Right hindlimb (tissue), 1 donor: ENCODE data around the gene TTR.

Experiments used
- DNase-seq: peaks from one replicate; pipeline ENCODE4 v3.0.0-alpha.2; 2018

The TTR gene

GRCh38 chr18:31617031-31617717 is 25.5 kb downstream of the TTR start:
- DNase-seq, result no peak

GRCh38 chr18:31618801-31619200 is 27.1 kb downstream of the TTR start:
- no peak for DNase-seq

GRCh38 chr18:31619291-31619690 is 27.6 kb downstream of the TTR start:
- no peak for DNase-seq

GRCh38 chr18:31624892-31625640 is 33.4 kb downstream of the TTR start:
- DNase-seq, result no peak

GRCh38 chr18:31626409-31626808 is 34.7 kb downstream of the TTR start:
- no peak for DNase-seq

GRCh38 chr18:31630549-31630948 is 38.9 kb downstream of the TTR start:
- no peak for DNase-seq

- DNase-seq, result no peak
These were observed 39.8 kb downstream of the TTR start for GRCh38 chr18:31631526-31631925.

- DNase-seq, result no peak
These were observed 40.7 kb downstream of the TTR start for GRCh38 chr18:31632356-31632755.

- no peak for DNase-seq
These were observed 42.0 kb downstream of the TTR start for GRCh38 chr18:31633392-31634330.

GRCh38 chr18:31634331-31634713 is 42.6 kb downstream of the TTR start:
- DNase-seq, result no peak

GRCh38 chr18:31636387-31636786 is 44.7 kb downstream of the TTR start:
- DNase-seq, result no peak

- DNase-seq, result no peak
These were observed 45.8 kb downstream of the TTR start for GRCh38 chr18:31637445-31637844.

GRCh38 chr18:31643003-31643402 is 51.3 kb downstream of the TTR start:
- DNase-seq, result no peak

GRCh38 chr18:31645411-31645810 is 53.7 kb downstream of the TTR start:
- DNase-seq, result no peak

- no peak for DNase-seq
These were observed 54.9 kb downstream of the TTR start for GRCh38 chr18:31646332-31647126.

- DNase-seq, result no peak
These were observed 55.6 kb downstream of the TTR start for GRCh38 chr18:31647127-31647753.
